ENCODE results near the gene TRIM17. TPM values are rescaled to one million over a fixed set of nuclear protein-coding genes. Genes with fewer than 3 reads are reported as not detected.

Gene TRIM17
- polyA plus RNA-seq, 1 donor (not counting 4 experiments of a cell fraction or from before 2014, with no cell fraction given): 0.24 TPM

DNA sequence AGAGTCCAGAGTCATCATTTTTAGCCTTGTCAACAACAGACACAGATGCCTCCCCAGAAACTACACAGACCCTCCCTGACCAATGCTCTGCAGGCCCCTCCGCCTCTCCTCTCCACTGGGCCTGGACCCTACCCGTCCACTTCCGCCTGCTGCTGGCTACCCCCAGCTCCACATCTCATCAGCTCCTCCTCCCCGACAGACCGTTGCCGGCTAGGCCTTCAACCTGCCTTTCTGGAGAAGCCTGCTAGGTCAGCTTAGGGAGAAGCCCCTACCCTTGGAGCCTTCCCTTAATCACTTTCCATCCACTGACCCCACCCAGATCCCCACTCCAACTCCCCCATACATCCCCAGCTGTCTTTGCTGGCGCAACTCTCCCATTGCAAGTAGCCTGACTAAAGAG lies 1.4 kb downstream of the TRIM17 start:
- Histone ChIP-seq H2AFZ (ENCODE audit: control insufficient read depth, low read length) (no peak overlapping the region), H3K9ac (ENCODE audit: control insufficient read depth, extremely low read depth, insufficient read depth, low read length) (no peak overlapping the region), H3K4me1 (ENCODE audit: control insufficient read depth, extremely low read depth, insufficient read depth, low read length) (peaks cover 21% of the 10 kb centered on the region), H3K79me2 (ENCODE audit: control insufficient read depth, insufficient read depth, low read length) (no peaks in the 10 kb centered on the region), H3K4me2 (ENCODE audit: control insufficient read depth, extremely low read depth, insufficient read depth, low read depth, low read length) (no peak overlapping the region), H3K36me3 (ENCODE audit: control insufficient read depth in 2 of 2, extremely low read depth in 1 of 2, insufficient read depth in 2 of 2, low read length in 2 of 2) (peaks cover 3 to 8% of the 10 kb centered on the region in 2 experiments), H3K9me3 (ENCODE audit: control insufficient read depth, low read depth, low read length) (no peaks in the 10 kb centered on the region), H3K27ac (ENCODE audit: control insufficient read depth, insufficient read depth, low read length) (no peak overlapping the region), H3K27me3 (ENCODE audit: control insufficient read depth, extremely low read depth, insufficient read depth, low read length) (no peaks in the 10 kb centered on the region), H4K20me1 (ENCODE audit: control insufficient read depth, extremely low read depth, insufficient read depth, low read length) (no peaks in the 10 kb centered on the region), H3K4me3 (ENCODE audit: control insufficient read depth in 2 of 3, extremely low read depth in 1 of 3, insufficient read depth in 2 of 3, low read depth in 1 of 3, low read length in 3 of 3) (no peak overlapping the region), H3K9me1 (ENCODE audit: control insufficient read depth, extremely low read depth, insufficient read depth, low read length) (no peaks in the 10 kb centered on the region)
- FAIRE-seq (no peak), DNase-seq (ENCODE audit: low read depth, low spot score) (no peak)
- TF ChIP-seq, protein P1, sequence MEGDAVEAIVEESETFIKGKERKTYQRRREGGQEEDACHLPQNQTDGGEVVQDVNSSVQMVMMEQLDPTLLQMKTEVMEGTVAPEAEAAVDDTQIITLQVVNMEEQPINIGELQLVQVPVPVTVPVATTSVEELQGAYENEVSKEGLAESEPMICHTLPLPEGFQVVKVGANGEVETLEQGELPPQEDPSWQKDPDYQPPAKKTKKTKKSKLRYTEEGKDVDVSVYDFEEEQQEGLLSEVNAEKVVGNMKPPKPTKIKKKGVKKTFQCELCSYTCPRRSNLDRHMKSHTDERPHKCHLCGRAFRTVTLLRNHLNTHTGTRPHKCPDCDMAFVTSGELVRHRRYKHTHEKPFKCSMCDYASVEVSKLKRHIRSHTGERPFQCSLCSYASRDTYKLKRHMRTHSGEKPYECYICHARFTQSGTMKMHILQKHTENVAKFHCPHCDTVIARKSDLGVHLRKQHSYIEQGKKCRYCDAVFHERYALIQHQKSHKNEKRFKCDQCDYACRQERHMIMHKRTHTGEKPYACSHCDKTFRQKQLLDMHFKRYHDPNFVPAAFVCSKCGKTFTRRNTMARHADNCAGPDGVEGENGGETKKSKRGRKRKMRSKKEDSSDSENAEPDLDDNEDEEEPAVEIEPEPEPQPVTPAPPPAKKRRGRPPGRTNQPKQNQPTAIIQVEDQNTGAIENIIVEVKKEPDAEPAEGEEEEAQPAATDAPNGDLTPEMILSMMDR (optimal IDR thresholded peaks at IDR 0.05 in 1 of 3, IDR thresholded peaks at IDR 0.05 in 1 of 3, conservative IDR thresholded peaks at IDR 0.05 in 1 of 3; ENCODE audit: extremely low read depth in 1 of 3, insufficient read depth in 2 of 3, low read length in 3 of 3): no peak
- no peak for TF ChIP-seq EZH2 (IDR thresholded peaks at IDR 0.05; ENCODE audit: low read length)
- dilution Hi-C loops (cut with MboI; ENCODE audit: extremely low pct_ligation_motif_present, low sequenced_read_pairs): no loop called here

DNA sequence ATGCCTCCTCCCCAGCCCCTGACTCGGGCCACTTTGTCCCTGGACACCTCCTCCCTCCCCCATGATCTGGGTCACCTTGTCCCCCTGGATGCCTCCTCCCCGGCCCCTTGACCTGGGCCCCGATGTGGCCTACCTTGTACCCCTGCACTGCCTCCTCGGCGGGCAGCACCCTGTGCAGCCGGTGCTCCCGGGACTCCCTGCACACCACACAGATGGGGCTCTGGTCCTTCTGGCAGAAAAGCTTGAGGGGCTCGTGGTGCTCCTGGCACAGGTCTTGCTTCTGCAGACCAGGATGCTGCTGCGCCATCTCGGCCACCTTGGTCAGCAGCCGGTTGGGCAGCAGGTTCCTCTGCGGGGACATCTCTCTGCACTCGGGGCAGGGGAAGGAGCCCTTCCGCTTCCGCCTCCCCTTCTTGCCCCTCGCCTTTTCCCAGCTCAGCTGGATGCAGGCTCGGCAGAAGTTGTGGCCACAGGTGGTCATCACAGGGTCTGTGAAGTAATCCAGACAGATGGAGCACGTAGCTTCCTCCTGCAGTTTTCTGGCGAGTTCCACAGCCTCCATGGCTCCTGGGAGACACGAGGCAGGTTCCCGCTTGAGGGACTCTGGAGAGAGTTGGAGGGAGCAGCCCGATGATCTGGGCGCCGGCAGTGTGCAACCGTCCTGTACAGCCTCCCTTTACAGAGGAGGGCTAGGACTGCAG lies 2.0 kb downstream of the TRIM17 start:
- H3K9me3 ChIP-seq (ENCODE audit: control insufficient read depth, low read depth, low read length): no peaks in the 10 kb centered on the region
- no peak for TF ChIP-seq EZH2 (IDR thresholded peaks at IDR 0.05; ENCODE audit: low read length)
- no peaks in the 10 kb centered on the region for H3K27me3 ChIP-seq (ENCODE audit: control insufficient read depth, extremely low read depth, insufficient read depth, low read length)
- no peak overlapping the region for H3K4me3 ChIP-seq (ENCODE audit: control insufficient read depth in 2 of 3, extremely low read depth in 1 of 3, insufficient read depth in 2 of 3, low read depth in 1 of 3, low read length in 3 of 3)
- no peak for DNase-seq (ENCODE audit: low read depth, low spot score)
- H3K9ac ChIP-seq (ENCODE audit: control insufficient read depth, extremely low read depth, insufficient read depth, low read length): no peak overlapping the region
- H4K20me1 ChIP-seq (ENCODE audit: control insufficient read depth, extremely low read depth, insufficient read depth, low read length): no peaks in the 10 kb centered on the region
- peaks cover 21% of the 10 kb centered on the region for H3K4me1 ChIP-seq (ENCODE audit: control insufficient read depth, extremely low read depth, insufficient read depth, low read length)
- H3K79me2 ChIP-seq (ENCODE audit: control insufficient read depth, insufficient read depth, low read length): no peaks in the 10 kb centered on the region
- no peaks in the 10 kb centered on the region for H3K9me1 ChIP-seq (ENCODE audit: control insufficient read depth, extremely low read depth, insufficient read depth, low read length)
- H3K36me3 ChIP-seq (ENCODE audit: control insufficient read depth in 2 of 2, extremely low read depth in 1 of 2, insufficient read depth in 2 of 2, low read length in 2 of 2): peaks cover 3 to 8% of the 10 kb centered on the region in 2 experiments
- no peak overlapping the region for H3K27ac ChIP-seq (ENCODE audit: control insufficient read depth, insufficient read depth, low read length)
- no peak overlapping the region for H2AFZ ChIP-seq (ENCODE audit: control insufficient read depth, low read length)
- no peak overlapping the region for H3K4me2 ChIP-seq (ENCODE audit: control insufficient read depth, extremely low read depth, insufficient read depth, low read depth, low read length)
- no peak for FAIRE-seq
- dilution Hi-C loops (cut with MboI; ENCODE audit: extremely low pct_ligation_motif_present, low sequenced_read_pairs): no loop called here
